Natural killer cell (primary cell): ENCODE measurements around the gene NFKBIB. TPM values are rescaled to one million over a fixed set of nuclear protein-coding genes. Genes with fewer than 3 reads are reported as not detected.
A peak's percentile ranks its signal among the peaks of the same experiment; 100 is the strongest.

Experiments used
- ATAC-seq, 3 donors: fragments of 150-1000 bp in 2 of 3; fragments of 200-7000 bp in 1 of 3; cut with Tn5 transposase; 1 replicate in 1 of 3; 2 replicates in 2 of 3; pipeline ENCODE4 v1.10.0; 2021; ENCODE audit warnings: mild to moderate bottlenecking in 2 of 3, moderate library complexity in 2 of 3
- DNase-seq, 2 donors: peaks; one replicate each; pipeline versions ENCODE4 v3.0.0 to v3.0.0-alpha.2; 2013 to 2021; ENCODE audit warnings: mixed read lengths in 1 of 2
- H3K27ac ChIP-seq: one replicate; pipeline ENCODE4 v1.5.1; 2013; ENCODE audit warnings: mild to moderate bottlenecking, low read length
- H3K27me3 ChIP-seq: one replicate; pipeline ENCODE4 v1.6.1; 2013; ENCODE audit warnings: low read length; ENCODE audit not compliant: control insufficient read depth, insufficient read depth
- H3K36me3 ChIP-seq: one replicate; pipeline ENCODE4 v1.6.1; 2013; ENCODE audit warnings: low read length; ENCODE audit not compliant: control insufficient read depth, insufficient read depth
- H3K4me1 ChIP-seq: one replicate; pipeline ENCODE4 v1.6.1; 2013; ENCODE audit warnings: low read length; ENCODE audit not compliant: control insufficient read depth, insufficient read depth
- H3K4me3 ChIP-seq: one replicate; pipeline ENCODE4 v1.5.1; 2013; ENCODE audit warnings: low read length
- H3K9me3 ChIP-seq: one replicate; pipeline ENCODE4 v1.6.1; 2013; ENCODE audit warnings: low read length; ENCODE audit not compliant: control insufficient read depth, insufficient read depth
- H3K27ac Mint-ChIP-seq, 2 donors: one replicate each; pipeline ENCODE4 v1.8.0; 2022; ENCODE audit warnings: mild to moderate bottlenecking in 2 of 2, mixed read lengths in 2 of 2, moderate library complexity in 1 of 2
- H3K27me3 Mint-ChIP-seq, 2 donors: one replicate each; pipeline ENCODE4 v1.8.0; 2022; ENCODE audit warnings: low read depth in 2 of 2, mixed read lengths in 2 of 2
- H3K36me3 Mint-ChIP-seq: one replicate; pipeline ENCODE4 v1.8.0; 2022; ENCODE audit warnings: mixed read lengths
- H3K4me1 Mint-ChIP-seq, 2 donors: one replicate each; pipeline ENCODE4 v1.8.0; 2022; ENCODE audit warnings: mixed read lengths in 2 of 2
- H3K4me3 Mint-ChIP-seq: one replicate; pipeline ENCODE4 v1.8.0; 2022; ENCODE audit warnings: mild to moderate bottlenecking, moderate library complexity, mixed read lengths
- H3K9me3 Mint-ChIP-seq, 2 donors: one replicate each; pipeline ENCODE4 v1.8.0; 2022; ENCODE audit warnings: mixed read lengths in 2 of 2
- WGBS: methylation state at CpG from one replicate; pipeline ENCODE4 v1.1.7; 2013; ENCODE audit warnings: missing lambda C conversion rate; ENCODE audit not compliant: insufficient coverage; 5-methylcytosine and 5-hydroxymethylcytosine counted together
- intact Hi-C: fragments of 100-400 bp; cut with micrococcal nuclease; formaldehyde crosslinking; loops from one replicate; pipeline ENCODE4 v1.14.2; 2022
- total RNA-seq, 4 donors: library from RNA; stranded (reverse); fragments of 120-200 nt in 1 of 4; gene quantifications; one replicate each; pipeline versions ENCODE4 v1.2.3 to v1.2.4, GENCODE V29; 2013 to 2022
- TF ChIP-seq, protein P1 (sequence below): fragments of 200-600 bp; IDR thresholded peaks from one replicate; pipeline ENCODE4 v1.8.0; 2022; ENCODE audit warnings: antibody characterized with exemption

Gene NFKBIB
- total RNA-seq, 3 donors from 2014 or later (not counting 1 experiment from before 2014, with no cell fraction given) = 78.0 to 125 (median 118) TPM

DNA sequence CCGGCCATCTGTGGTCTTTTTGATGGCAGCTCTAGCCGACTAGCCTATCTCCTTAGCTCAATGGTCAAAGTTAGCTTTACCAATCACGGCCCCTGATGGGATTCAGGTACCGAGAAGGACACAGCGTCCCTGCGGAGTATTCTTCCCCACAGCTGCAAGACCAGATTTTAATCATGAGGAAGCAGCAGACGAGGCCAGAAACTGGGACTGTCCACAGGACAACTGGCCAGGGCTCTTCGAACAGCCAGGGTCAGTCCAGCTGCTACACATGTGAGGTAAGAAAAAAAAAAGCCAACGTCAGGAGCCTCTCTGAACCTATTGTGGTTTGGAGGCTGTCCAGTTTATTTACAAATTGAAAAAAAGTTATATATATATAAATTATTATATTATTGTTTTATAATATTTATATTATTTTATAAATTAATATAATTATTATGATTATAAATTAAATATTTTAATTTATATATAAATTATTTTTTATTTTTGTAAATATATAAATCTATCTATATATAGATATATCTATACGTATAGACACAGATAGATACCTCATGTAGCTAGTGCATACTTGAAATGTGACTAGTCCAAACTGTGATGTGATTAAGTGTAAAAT, 32.5 kb upstream of the NFKBIB start:
- TF ChIP-seq, protein P1, sequence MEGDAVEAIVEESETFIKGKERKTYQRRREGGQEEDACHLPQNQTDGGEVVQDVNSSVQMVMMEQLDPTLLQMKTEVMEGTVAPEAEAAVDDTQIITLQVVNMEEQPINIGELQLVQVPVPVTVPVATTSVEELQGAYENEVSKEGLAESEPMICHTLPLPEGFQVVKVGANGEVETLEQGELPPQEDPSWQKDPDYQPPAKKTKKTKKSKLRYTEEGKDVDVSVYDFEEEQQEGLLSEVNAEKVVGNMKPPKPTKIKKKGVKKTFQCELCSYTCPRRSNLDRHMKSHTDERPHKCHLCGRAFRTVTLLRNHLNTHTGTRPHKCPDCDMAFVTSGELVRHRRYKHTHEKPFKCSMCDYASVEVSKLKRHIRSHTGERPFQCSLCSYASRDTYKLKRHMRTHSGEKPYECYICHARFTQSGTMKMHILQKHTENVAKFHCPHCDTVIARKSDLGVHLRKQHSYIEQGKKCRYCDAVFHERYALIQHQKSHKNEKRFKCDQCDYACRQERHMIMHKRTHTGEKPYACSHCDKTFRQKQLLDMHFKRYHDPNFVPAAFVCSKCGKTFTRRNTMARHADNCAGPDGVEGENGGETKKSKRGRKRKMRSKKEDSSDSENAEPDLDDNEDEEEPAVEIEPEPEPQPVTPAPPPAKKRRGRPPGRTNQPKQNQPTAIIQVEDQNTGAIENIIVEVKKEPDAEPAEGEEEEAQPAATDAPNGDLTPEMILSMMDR = no peak
- Mint-ChIP-seq H3K36me3 (no peaks in the 10 kb centered on the region), H3K4me1 (peaks cover 42 to 62% of the 10 kb centered on the region in 2 donors), H3K4me3 (no peak overlapping the region), H3K9me3 (no peaks in the 10 kb centered on the region), H3K27me3 (no peaks in the 10 kb centered on the region), H3K27ac (peak overlapping the region in 1 of 2 donors; percentile 99)
- H3K9me3 ChIP-seq = no peaks in the 10 kb centered on the region
- peaks cover 68% of the 10 kb centered on the region for H3K4me1 ChIP-seq
- ATAC-seq (no peak), DNase-seq (no peak)
- intact Hi-C loops = loop anchor here (5.0 to 10.0 kb wide), 2 partner anchors 132 to 190 kb away; no protein-coding TSS in a partner anchor
- H3K36me3 ChIP-seq = peaks cover 17% of the 10 kb centered on the region
- H3K4me3 ChIP-seq = no peak overlapping the region
- WGBS = 92% methylated on average over 8 of the region's 10 CpGs
- H3K27ac ChIP-seq = no peak overlapping the region
- no peaks in the 10 kb centered on the region for H3K27me3 ChIP-seq

DNA sequence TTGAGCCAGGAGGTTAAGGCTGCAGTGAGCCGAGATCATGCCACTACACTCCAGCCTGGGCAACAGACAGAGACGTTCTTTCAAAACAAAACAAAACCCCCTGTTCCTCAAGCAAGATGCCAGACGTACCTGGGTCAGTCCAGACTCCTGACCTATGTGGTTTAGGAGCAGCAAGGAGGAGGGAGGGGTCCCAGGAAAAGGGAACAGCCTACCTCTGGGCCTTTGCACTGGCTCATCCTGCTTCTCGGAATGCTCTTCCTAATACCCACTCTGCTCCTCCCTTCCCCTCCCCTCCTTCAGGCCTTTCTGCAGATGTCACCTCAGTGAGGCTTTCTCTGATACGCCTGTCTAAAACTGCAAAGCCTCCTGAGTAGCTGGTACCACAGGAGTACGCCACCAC, 31.2 kb upstream of the NFKBIB start:
- DNase-seq (no peak), ATAC-seq (no peak)
- H3K27ac ChIP-seq = peak overlapping the region; percentile 70
- 52% methylated on average over 6 of the region's 6 CpGs for WGBS
- peaks cover 55% of the 10 kb centered on the region for H3K4me1 ChIP-seq
- peaks cover 17% of the 10 kb centered on the region for H3K36me3 ChIP-seq
- intact Hi-C loops = loop anchor here (5.0 to 10.0 kb wide), 2 partner anchors 134 to 191 kb away; no protein-coding TSS in a partner anchor
- Mint-ChIP-seq H3K4me1 (peaks cover 33 to 51% of the 10 kb centered on the region in 2 donors), H3K4me3 (peak overlapping the region; percentile 92), H3K9me3 (no peaks in the 10 kb centered on the region), H3K27me3 (no peaks in the 10 kb centered on the region), H3K27ac (peak overlapping the region; percentile 80 to 94), H3K36me3 (no peaks in the 10 kb centered on the region)
- H3K4me3 ChIP-seq = peak overlapping the region; percentile 68
- no peaks in the 10 kb centered on the region for H3K27me3 ChIP-seq
- TF ChIP-seq, protein P1 = no peak
- H3K9me3 ChIP-seq = no peaks in the 10 kb centered on the region

DNA sequence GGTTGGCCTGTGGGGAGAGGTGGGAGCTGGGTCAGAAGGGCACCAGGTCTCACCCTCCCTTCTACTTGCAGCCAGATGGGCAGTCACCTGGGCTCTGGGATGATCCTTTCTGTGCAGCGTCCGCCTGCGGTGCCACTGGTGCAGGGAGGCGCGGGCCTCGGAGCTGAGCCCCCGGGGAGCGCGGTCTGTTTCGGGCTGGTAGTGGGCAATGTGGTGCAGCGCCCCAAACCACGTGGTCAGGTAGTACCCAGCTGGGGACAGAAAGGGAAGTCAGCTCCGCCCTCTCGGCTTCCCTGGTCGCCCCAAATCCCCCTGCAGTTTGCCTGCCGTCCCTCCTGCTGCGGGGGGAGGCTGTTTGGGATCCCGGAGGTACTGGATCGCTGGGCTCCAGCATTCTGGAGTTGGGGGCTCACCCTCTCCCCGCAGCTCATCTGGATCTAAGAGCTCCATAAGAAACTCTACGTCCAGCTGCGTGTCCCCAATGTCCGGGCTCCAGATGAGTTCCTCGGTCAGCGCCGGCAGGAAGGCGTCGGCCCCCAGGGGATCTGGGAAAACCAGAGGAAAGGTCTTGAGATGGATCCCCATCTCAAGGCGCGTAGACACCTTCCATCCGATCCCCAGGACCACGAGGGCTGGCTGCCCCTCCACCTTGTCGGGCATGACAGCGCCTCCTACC, 30.5 kb upstream of the NFKBIB start:
- intact Hi-C loops = loop anchor here (5.0 to 10.0 kb wide), 2 partner anchors 134 to 192 kb away; no protein-coding TSS in a partner anchor
- peak overlapping the region; percentile 68 for H3K4me3 ChIP-seq
- WGBS = 4% methylated on average over 34 of the region's 34 CpGs
- DNase-seq (peak in 1 of 2 donors; percentile 56), ATAC-seq (no peak)
- Mint-ChIP-seq H3K4me1 (peaks cover 31 to 48% of the 10 kb centered on the region in 2 donors), H3K4me3 (peak overlapping the region; percentile 92), H3K36me3 (no peaks in the 10 kb centered on the region), H3K27me3 (no peaks in the 10 kb centered on the region), H3K9me3 (no peaks in the 10 kb centered on the region), H3K27ac (peak overlapping the region; percentile 80 to 94)
- no peaks in the 10 kb centered on the region for H3K9me3 ChIP-seq
- peaks cover 47% of the 10 kb centered on the region for H3K4me1 ChIP-seq
- H3K27me3 ChIP-seq = no peaks in the 10 kb centered on the region
- H3K36me3 ChIP-seq = peaks cover 19% of the 10 kb centered on the region
- TF ChIP-seq, protein P1 = no peak
- H3K27ac ChIP-seq = peak overlapping the region; percentile 70
